ENCODE results near the gene ITGA5. TPM values are rescaled to one million over a fixed set of nuclear protein-coding genes. Genes with fewer than 3 reads are reported as not detected.

Gene ITGA5
- total RNA-seq, result 109 and 156 TPM in 2 replicates

GRCh38 chr12:54419088-54419887 is at the start of gene ITGA5:
Gene ITGA5 (minus strand): TSS chr12:54419266. CDS start chr12:54419198, 68 bp downstream.

GRCh38 chr12:54384591-54385041 is 34.5 kb downstream of the ITGA5 start, which contains the start of gene ZNF385A:
Gene ZNF385A (minus strand): TSS chr12:54384733. CDS start chr12:54384514, 219 bp downstream.

GRCh38 chr12:54364413-54364812 is 54.7 kb downstream of the ITGA5 start, which contains the start of gene GPR84:
Gene GPR84 (minus strand): TSS chr12:54364486. CDS start chr12:54363851, 635 bp downstream.

Other genes with a start within 250 kb of the ITGA5 start
- gene SMUG1, start 230.3 kb downstream of the ITGA5 start, total RNA-seq, result 16.5 and 21.8 TPM in 2 replicates
- 13.7 and 21.6 TPM in 2 replicates for gene CBX5, start 139.1 kb downstream of the ITGA5 start, total RNA-seq
- 311 and 589 TPM in 2 replicates for gene HNRNPA1, start 138.5 kb downstream of the ITGA5 start, total RNA-seq
- 0.17 and 0.95 TPM in 2 replicates for gene NFE2, start 118.3 kb downstream of the ITGA5 start, total RNA-seq
- 114 and 128 TPM in 2 replicates for gene COPZ1, start 94.1 kb downstream of the ITGA5 start, total RNA-seq
- not detected in 2 replicates for gene GPR84, start 54.8 kb downstream of the ITGA5 start, total RNA-seq
- 2.4 and 2.7 TPM in 2 replicates for gene ZNF385A, start 34.5 kb downstream of the ITGA5 start, total RNA-seq
- gene GTSF1, start 54.3 kb upstream of the ITGA5 start, total RNA-seq, result not detected in 2 replicates
- gene NCKAP1L, start 78.5 kb upstream of the ITGA5 start, total RNA-seq, result under 0.01 TPM in 1 of 2 replicates, not detected in the other
- gene PDE1B, start 130.3 kb upstream of the ITGA5 start, total RNA-seq, result under 0.01 TPM in 1 of 2 replicates, not detected in the other
- not detected in 2 replicates for gene PPP1R1A, start 169.4 kb upstream of the ITGA5 start, total RNA-seq
- not detected in 2 replicates for gene LACRT, start 215.6 kb upstream of the ITGA5 start, total RNA-seq
- gene DCD, start 229.1 kb upstream of the ITGA5 start, total RNA-seq, result not detected in 2 replicates